ENCODE results near the gene CCNK. TPM values are rescaled to one million over a fixed set of nuclear protein-coding genes. Genes with fewer than 3 reads are reported as not detected.

CCNK gene
- total and polyA plus RNA-seq, 2 of the 13 experiments (the other 11 are each of a cell fraction or from before 2014, with no cell fraction given) = 4.9 to 9.7 TPM

DNA sequence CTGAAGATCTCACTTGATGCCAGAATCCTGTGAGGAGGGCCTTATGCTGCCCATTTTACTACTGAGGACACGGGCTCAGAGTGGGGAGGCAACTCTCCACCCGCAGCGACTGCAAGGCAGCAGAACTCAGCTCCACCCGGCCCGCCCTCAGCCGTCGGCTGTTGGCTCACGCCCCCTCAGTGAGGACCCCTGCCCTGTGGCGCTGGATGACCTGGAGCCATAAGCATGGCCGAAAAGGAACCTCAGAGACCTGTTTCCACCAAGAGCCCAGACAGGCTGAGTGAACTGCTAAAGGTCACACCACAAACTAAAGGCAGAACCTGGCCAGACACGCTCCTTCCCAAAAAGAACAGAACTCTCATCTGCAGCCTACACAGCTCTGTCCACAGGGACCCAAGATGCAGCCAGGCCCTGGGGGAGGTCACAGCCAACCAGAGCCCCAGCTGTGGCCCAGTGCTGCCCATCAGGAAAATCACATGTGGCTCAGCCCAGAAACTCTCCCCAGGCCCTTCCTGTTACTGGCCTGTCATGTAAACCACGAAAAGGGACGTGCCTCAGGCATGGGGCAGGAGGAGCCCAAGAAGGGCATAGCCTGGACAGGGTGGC, 32.8 kb downstream of the CCNK start:
- Histone ChIP-seq H3K79me2 (ENCODE audit: insufficient read depth, low read length) (no peaks in the 10 kb centered on the region), H3K36me3 (replicated peaks in 1 of 2; ENCODE audit: control insufficient read depth in 1 of 2, insufficient read depth in 2 of 2, low read length in 2 of 2) (peaks cover 20 to 50% of the 10 kb centered on the region in 2 experiments; a peak in 4 of 5 replicates), H3K9ac (ENCODE audit: insufficient read depth, low read depth, low read length) (no peak overlapping the region), H3K4me3 (replicated peaks in 1 of 3; ENCODE audit: insufficient read depth in 1 of 3, low read depth in 2 of 3, low read length in 3 of 3) (no peak overlapping the region), H2AFZ (ENCODE audit: low read length) (no peak overlapping the region), H3K4me1 (ENCODE audit: insufficient read depth, low read length) (no peaks in the 10 kb centered on the region), H3K27me3 (ENCODE audit: control insufficient read depth in 1 of 2, insufficient read depth in 2 of 2, low read length in 2 of 2) (no peaks in the 10 kb centered on the region), H3K4me2 (ENCODE audit: low read depth, low read length) (no peak overlapping the region), H4K20me1 (ENCODE audit: insufficient read depth, low read length) (peaks cover 23% of the 10 kb centered on the region; the same call in 1 of the 2 replicates), H3K27ac (ENCODE audit: extremely low read length, insufficient read depth, low read length) (no peak overlapping the region), H3K9me3 (ENCODE audit: low read length) (no peaks in the 10 kb centered on the region)
- ChIA-PET CTCF (ENCODE audit: low intra/inter-chr PET ratio, low total read pairs) (no interaction called here), POLR2A (no interaction called here)
- DNase-seq (ENCODE audit: low spot score) (no peak), ATAC-seq (no peak), FAIRE-seq (no peak)
- BruUV-seq (replicated peaks) = TSS peak; percentile 31
- in situ Hi-C loops (cut with HindIII; ENCODE audit: extremely low pct_ligation_motif_present, low pct_unique_long_range_greater_than_20kb) = no loop called here
- 96% methylated on average over 12 of the region's 13 CpGs for WGBS (ENCODE audit: low lambda C conversion rate)
- TF ChIP-seq SRSF9 (IDR thresholded peaks at IDR 0.05; ENCODE audit: borderline replicate concordance, insufficient read depth, low read depth, low read length, poor library complexity, severe bottlenecking) (no peak), PLRG1 (conservative IDR thresholded peaks at IDR 0.05) (no peak), YEATS2 (CRISPR knock-in tag; IDR thresholded peaks at IDR 0.05; ENCODE audit: borderline replicate concordance) (no peak), ZNF562 (CRISPR knock-in tag; IDR thresholded peaks at IDR 0.05; ENCODE audit: borderline replicate concordance) (no peak), ZSCAN12 (CRISPR knock-in tag; IDR thresholded peaks at IDR 0.05) (no peak), MIER3 (CRISPR knock-in tag; IDR thresholded peaks at IDR 0.05; ENCODE audit: borderline replicate concordance) (no peak), DNMT3B (CRISPR knock-in tag; conservative IDR thresholded peaks at IDR 0.05) (no peak), ZNF674 (CRISPR knock-in tag; IDR thresholded peaks at IDR 0.05; ENCODE audit: low read depth) (no peak)
- TF ChIP-seq, protein P1, sequence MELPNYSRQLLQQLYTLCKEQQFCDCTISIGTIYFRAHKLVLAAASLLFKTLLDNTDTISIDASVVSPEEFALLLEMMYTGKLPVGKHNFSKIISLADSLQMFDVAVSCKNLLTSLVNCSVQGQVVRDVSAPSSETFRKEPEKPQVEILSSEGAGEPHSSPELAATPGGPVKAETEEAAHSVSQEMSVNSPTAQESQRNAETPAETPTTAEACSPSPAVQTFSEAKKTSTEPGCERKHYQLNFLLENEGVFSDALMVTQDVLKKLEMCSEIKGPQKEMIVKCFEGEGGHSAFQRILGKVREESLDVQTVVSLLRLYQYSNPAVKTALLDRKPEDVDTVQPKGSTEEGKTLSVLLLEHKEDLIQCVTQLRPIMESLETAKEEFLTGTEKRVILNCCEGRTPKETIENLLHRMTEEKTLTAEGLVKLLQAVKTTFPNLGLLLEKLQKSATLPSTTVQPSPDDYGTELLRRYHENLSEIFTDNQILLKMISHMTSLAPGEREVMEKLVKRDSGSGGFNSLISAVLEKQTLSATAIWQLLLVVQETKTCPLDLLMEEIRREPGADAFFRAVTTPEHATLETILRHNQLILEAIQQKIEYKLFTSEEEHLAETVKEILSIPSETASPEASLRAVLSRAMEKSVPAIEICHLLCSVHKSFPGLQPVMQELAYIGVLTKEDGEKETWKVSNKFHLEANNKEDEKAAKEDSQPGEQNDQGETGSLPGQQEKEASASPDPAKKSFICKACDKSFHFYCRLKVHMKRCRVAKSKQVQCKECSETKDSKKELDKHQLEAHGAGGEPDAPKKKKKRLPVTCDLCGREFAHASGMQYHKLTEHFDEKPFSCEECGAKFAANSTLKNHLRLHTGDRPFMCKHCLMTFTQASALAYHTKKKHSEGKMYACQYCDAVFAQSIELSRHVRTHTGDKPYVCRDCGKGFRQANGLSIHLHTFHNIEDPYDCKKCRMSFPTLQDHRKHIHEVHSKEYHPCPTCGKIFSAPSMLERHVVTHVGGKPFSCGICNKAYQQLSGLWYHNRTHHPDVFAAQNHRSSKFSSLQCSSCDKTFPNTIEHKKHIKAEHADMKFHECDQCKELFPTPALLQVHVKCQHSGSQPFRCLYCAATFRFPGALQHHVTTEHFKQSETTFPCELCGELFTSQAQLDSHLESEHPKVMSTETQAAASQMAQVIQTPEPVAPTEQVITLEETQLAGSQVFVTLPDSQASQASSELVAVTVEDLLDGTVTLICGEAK (IDR thresholded peaks at IDR 0.05) = no peak
- TF ChIP-seq, protein P1 (CRISPR knock-in tag; IDR thresholded peaks at IDR 0.05) = no peak
- TF ChIP-seq, protein P2, sequence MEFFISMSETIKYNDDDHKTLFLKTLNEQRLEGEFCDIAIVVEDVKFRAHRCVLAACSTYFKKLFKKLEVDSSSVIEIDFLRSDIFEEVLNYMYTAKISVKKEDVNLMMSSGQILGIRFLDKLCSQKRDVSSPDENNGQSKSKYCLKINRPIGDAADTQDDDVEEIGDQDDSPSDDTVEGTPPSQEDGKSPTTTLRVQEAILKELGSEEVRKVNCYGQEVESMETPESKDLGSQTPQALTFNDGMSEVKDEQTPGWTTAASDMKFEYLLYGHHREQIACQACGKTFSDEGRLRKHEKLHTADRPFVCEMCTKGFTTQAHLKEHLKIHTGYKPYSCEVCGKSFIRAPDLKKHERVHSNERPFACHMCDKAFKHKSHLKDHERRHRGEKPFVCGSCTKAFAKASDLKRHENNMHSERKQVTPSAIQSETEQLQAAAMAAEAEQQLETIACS (CRISPR knock-in tag; IDR thresholded peaks at IDR 0.05) = no peak
- intact Hi-C loops (cut with micrococcal nuclease; ENCODE audit: unreplicated experiment) = no loop called here

Data from HepG2 (cell line).